DMS153 treated with DMSO at 0.1 percent for 48 hours (cell line): ENCODE data around the gene SLC9A3.
"Not testable (repeated sequence)": the region's sequence is repeated elsewhere in the genome, so short reads cannot be mapped to it uniquely, and the experiment has no call there.

Source experiments
- DNase-seq: peaks from one replicate; lab custom pipeline; 2025; ENCODE audit not compliant: unreplicated experiment; lab: John Stamatoyannopoulos, UW

SLC9A3 gene

DNA sequence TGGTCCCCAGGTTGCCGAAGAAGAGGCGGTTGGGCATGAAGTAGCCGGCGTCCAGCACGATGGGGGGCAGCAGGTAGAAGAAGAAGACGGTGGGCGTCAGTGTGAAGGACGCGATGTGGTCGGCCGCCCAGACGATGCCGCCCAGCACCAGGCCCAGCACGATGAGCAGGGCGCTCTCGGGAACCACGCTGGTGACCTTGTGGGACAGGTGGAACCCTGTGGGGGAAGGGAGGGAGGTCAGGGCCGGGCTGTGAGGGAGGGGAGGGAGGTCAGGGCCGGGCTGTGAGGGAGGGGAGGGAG lies 32.4 kb downstream of the SLC9A3 start:
- DNase-seq: no peak

DNA sequence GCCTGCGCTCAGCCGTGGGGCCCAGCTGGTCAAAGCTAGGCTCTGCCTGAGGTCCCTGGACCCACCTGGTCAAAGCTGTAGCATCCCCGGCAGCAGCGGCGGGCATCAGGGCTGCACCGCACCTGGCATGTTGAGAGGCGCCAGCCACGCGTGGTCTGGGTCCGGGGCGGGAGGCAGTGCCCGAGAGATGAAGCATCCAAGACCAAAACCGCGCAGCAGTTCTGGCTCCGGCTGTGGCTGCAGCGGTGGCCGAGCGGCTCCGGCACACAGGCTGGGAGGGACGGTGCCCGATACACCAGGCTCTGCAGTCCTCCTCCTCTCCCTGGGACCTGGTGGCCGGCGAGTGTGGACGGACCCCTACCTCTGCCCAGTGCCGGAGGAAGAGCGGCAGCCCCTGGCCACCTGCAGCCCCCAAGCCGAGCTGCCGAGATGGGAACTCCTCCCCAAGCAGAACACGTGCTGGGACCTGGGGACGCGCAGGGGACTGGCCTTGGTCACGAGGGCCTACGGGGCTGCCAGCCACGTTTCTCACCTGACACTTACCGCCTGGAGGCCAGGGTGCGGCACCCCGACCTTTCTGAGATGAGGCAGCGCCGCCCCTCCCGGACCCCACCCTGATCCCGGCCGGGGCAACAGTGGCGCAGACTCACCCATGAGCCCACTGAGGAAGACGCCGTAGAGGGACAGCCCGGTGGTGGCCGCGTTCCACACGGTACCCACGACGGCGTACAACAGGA lies 33.0 kb downstream of the SLC9A3 start:
- DNase-seq: no peak

DNA sequence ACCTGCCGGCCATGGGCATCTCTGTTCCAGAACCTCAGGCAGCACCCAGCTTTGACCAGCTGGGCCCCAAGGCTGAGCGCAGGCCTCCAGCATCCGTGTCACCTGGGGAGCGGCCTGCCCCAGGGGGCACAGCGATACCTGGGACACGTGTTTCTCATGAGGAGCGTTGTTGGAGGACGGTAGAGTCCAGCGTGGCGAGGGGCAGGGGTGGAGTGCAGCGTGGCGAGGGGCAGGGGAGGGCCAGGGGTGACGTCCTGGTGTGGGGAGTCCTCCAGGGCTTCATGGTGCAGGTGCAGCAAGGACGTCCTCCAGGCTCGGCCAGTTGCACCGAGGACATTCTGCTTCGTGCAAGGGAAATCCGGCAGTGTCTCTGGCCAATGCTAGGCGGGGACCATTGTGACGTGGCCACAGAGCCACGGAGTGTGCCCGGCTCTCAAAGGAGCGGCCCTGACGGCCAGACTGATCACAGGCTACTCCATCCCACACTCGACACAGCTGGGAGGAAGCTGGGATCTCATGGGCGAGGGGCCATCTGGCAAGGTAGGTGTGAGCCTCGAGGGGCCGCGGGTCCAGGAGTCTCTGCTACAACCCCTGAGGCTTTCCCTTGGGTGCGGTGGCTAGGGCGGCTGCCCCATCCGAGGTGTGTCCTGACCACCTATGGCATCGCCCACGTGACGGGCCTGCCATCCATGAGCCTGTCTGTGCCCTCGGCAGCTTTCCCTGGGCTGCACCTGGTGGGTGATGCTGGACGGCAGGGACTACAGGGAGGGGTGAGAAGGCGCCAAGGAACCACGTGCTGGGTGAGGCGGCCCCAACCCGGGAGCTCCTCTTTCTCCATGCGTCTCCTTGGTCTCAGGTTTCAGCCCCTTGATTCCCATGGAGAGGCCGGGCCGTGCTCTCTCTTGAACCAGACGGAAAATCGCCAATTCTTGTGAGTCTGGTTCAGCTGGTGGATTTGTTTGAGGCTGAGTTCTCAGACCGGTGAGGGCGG lies 33.8 kb downstream of the SLC9A3 start:
- DNase-seq: no peak

DNA sequence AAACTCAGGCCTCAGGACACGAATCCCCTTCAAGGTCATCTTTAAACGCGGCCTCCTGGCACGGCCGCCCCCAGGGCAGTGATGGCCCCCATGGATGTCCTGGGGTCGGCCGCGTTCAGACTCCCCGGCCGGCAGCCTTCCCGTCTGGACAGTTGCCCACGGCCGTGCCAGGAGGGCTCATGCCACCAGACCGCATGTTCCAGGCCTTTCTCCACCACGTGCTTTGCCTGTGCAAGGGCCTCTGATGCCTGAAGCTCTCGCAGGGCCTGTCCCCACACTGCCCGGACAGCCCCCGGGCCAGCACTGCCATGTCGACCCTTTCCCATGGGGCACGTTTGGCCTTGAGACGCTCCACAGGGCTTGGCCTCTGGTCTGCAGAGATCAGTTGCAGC lies 34.6 kb downstream of the SLC9A3 start:
- DNase-seq: no peak

DNA sequence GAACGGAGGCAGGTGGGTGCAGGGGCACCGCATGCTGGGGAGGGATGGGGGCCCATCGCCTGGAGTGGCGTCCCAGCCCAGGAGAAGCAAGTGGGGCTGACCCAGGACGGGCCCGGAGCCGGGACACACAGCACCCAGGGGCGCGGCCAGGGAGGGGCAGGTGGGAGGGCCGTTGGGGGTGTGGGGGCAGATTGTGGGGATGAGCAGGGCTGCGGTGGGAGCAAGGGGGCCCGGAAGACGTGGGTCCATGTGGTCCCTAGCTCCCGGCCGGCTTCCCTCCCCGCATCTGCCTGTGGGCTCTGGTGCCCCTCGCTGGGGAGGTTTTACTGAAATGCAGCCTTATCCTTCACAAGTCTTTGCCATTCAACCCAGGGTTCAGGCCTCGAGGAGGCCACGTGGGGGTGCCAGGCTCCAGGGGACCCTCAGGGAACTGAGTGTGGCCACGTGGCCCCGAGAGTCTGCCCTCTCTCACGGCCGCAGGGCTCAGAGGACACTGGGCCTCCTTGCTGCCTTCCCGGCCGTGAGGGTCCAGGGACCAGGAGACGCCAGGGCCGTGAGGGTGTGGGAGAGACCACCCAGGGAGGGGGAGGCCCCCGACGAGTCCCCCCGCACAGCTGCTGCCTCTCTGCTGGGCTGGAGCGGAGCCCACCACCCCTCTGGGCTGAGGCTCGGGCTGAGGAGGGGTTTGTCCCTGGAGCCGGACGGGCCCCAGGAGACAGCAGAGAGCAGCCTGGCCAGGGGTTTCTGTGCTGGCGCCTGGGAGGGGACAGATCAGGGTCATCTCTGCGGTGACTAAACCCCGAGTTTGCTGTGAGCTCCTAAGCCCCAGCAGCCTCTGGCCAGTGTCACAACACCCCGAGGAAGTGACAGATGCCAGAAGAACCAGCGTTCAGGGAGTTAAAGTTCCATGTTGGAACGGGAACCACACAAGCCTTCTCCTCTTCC lies 35.2 kb downstream of the SLC9A3 start:
- DNase-seq: no peak

DNA sequence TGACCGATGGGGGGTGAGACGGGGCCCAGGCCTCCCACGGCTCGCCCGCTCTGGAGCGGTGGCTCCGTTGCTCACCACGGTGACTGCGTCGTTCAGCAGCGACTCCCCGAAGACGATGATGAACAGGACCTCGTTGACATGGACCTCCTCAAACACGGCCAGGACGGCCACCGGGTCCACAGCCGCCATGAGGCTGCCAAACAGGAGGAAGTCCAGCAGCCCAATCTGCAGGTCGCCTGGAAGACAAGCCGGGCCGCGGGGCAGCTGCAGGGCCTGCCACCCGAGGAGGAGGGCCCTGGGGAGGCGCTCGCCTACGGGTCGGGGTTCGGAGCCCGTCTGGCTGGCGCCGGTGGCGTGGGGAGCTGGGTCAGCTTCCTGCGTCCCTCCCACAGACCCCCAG lies 36.0 kb downstream of the SLC9A3 start:
- no peak for DNase-seq

DNA sequence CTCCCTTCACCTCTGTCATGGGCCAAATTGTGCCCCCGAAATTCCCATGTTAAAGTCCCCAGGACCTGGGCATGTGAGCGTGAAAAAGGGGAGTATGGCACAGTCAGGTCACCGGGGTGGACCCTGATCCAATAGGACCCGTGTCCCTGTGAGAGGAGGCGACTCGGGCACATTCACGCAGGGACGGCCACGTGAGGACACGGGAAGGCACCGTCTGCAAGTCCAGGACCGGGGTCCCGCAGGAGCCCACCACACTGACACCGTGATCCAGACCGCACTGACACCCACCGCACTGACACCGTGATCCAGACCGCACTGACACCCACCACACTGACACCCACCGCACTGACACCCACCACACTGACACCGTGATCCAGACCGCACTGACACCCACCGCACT lies 37.7 kb downstream of the SLC9A3 start:
- not testable (repeated sequence) for DNase-seq

DNA sequence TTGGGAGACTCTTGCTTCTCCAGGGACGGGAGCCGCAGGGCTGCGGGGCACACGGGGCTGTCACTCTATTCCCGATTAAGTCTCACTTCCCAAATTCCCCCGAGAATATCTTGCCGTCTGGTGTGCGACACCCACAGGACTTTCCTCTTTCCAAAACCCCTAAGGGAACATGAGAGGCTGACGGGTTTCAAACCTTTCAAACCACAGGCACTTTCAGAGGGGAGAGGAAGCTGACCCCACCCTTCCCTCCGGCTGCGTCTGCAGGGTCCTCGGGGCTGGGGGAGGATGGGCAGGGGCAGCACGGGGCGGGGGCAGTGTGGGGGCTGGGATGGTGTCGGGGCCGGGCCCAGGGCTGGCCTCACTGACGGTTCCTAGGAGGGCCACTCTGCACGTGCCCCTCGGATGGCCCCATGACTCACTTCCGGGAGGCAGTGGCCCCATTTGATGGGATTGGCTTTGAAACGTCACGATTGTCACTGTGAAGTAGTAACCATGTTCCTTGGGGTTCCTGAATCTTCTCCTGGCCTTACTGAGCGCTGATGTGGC lies 38.2 kb downstream of the SLC9A3 start:
- no peak for DNase-seq

DNA sequence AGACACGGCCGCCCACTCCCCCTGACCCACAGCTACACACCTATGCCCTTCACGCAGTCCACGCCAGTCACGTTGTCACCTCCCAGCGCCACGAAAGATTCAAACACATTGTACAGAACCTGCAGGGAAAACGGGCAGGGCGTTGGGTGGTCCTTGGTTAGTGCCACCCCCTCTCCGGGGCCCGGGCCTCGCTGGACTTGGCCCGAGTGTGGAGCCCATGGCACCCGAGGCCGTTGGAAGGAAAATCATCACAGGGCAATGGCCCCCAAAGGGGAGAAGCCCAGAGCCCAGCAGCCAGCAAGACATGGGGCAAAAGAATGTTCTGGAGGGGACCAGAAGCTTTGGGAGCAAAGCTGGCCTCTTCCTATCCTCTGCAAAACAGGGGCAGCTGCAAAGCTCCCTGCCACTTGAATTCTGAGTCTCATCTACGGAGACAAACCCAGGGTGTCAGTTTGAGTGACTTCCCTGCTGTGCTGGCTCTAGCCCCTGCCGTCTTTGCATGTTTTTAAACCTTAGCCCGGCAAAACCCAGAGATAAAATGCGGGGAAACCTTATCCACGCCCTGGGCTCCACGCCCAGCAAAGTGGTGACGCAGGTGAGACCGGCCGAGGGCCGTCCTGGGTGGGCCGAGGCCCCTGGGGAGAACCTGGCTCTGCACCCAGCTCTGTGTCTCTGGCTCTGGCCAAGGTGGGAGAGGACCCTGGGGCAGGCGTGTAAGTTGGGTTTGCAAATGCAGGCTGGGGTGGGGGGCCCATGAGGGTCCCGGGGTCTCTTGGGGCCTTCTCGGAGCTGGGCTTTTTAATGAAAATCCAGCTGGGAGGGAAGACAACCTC lies 38.9 kb downstream of the SLC9A3 start:
- no peak for DNase-seq

DNA sequence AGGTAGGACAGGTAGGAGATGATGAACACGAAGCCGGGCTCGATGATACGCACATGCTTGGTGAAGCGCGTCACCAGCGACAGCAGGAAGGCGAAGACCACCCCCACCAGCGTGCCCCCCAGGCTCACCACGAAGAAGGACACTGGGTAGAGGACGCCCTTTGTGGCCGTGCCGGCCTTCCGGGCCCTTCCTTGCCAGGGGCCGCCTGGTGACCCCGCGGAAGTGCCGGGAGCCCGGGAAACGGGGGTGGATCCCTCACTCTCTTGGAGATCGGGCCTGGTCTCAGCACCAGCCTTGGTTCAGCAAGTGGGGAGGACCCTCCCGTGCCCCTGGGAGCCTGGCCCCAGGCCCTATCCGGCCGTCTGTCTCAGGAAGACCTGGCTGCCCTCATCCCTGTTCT lies 39.7 kb downstream of the SLC9A3 start:
- DNase-seq: no peak

DNA sequence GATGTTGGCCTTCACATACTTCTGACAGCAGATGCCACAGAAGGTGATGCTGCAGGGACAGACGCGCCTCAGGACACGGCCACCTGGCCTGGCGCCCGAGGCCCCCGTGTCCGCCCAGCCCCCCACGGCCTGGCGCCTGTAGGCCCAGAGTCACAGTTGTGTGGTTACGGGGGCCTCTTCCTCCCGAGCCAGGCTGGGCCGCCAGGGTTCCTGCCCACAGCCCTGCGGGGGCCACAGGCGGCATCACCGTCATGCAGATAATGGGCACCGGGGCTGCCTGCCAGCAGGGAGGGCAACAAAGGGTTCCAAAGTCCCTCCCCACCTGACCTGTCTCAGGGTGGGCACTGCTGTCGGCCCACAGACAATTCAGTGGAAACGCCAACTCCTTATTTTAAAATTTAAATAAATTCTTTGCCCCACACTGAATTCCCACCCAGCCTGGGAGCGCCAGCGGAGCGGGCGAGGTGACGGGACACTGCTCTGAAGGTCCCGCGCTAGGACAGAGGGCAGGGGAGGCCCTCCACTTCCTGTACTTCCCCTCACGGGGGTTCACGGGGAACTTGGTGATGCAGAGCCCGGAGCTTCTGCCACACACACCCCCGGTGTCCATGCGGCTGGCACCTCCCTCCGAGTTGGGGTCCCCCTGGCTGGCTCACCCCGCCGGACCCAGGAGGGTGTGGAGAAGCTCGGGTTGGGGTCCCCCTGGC lies 40.7 kb downstream of the SLC9A3 start:
- DNase-seq: no peak

DNA sequence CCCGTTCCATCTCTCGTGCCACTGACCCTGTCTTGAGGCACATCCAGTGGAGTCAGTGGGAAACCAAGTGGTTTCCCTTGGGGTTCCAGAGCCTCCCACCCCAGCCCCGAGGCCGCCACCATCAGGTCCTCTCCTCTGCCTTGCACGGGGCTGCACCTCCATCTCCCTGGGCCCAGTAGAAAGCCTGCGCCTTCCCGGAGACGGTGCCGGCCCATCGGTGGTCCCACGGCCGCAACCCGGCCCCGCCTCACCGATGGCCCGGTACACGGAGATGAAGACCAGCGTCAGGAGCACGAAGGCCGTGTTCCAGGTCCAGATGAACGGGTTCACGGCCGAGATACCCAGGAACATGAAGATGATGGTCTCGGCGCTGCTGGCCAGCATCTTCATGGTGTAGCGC lies 41.2 kb downstream of the SLC9A3 start:
- no peak for DNase-seq

DNA sequence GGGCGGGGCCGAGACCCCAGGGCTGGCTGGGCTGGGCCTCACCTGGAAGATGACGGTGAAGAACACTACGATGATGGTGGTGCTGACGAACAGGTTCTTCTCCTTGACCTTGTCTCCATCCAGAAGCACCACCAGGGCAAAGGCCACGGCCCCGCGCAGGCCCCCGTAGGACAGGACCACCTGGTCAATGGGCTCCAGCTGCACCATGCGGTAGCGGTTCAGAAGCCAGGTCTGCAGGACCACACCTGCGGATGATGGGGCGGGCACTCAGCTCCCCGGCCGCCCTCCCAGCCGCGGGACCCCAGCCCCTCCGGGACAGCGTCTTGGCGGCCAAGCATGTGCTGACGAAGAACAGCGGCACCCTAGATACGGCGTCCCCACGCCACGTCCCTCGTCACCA lies 41.7 kb downstream of the SLC9A3 start:
- DNase-seq: no peak

DNA sequence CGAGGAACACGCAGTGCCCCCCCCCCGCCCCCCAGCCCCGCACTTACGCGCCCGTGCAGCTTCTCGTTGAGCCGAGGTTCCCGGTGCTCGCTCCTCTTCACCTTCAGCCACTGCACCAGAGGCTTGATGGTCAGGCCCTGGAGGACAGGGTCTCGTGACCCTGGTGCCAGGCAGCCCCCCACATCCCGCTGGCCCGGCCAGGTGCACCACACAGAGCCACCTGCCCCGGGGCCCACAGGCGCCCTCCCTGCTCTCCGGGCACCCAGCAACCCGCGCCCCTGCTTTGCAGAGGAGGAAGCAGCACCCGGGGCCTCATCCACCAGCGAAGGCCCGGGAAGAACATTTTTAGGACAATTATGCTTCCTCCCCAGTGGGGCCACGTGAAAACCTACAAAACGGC lies 42.2 kb downstream of the SLC9A3 start:
- DNase-seq: no peak

DNA sequence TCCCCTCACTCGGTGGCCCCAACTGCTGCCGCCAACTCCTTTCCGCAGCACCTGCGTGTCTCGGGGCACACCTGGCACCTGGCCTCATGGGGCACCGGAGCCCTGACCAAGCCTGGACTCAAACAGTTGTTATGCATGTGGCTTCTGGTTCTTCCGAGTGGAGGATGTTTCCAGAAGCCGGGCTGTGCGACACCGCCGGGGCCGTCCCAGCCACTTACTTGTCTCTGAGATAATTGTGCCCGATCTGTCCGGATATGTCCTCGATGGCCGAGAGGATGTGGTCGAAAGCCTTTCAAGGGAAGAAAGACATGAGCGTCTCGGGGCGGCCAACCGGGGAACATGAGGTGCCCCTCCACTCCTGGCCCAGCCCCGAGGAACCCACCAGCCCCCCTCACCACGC lies 42.9 kb downstream of the SLC9A3 start:
- DNase-seq: no peak

DNA sequence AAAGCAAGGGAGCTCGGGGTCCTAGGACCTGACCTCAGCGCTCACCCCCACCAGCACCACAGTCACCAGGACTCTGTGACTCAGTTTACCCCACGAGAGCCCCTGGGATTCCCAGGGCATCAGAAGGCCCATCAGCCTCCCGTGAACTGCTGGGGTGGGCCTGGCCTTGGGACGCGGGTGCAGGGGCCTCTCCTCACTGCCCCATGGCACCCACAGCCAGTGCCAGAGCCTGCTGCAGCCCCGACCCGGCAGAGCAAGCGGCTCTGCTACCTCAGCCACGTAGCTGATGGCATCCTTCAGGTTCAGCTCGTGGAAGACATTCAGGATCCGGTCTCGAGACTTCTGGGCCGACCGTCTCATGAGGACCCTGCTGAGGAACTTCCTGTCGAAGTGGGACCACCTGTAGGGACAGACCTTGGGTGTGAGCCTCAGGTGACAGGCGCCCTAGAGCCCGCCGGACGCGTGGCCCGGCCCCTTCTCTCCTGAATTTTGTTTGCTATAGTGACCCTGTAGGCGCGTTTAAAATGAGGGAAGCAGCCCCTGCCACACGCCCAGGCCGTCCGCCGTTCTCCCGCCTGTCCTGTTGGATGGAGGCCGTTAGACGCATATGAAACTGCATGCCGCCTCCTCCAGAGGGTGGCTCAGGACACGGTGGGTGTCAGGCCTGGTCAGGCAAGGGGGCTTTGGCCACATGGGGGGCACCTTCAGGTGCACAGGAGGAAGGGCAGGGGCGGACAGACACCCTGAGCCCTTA lies 44.5 kb downstream of the SLC9A3 start:
- DNase-seq: no peak

DNA sequence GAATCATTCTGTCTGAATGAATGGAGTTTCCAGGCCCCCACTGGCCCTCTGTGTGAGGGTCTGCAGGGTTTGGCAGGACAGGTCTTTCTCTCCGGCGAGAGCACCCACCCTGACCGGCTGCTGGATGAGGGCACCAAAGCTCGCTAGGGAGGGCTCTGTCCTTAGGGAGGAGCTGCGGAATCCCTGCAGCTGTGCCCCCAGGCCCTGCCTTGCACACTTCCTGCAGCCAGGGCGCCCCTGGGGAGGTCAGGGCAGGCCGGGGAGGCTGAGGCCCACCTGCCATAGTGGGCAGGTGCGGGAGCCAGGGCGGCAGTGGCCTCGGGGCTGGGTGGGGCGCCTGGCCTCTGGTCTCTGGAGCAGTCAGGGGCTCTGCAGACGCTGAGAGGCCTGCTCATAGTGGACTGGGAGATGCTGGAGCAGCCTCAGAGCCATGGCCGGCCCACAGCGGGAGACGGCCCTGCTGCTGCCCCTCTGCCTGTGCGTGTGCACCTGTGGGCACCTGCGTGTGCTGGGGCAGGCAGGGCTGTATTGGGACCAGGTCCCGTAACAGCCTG lies 45.2 kb downstream of the SLC9A3 start:
- no peak for DNase-seq

DNA sequence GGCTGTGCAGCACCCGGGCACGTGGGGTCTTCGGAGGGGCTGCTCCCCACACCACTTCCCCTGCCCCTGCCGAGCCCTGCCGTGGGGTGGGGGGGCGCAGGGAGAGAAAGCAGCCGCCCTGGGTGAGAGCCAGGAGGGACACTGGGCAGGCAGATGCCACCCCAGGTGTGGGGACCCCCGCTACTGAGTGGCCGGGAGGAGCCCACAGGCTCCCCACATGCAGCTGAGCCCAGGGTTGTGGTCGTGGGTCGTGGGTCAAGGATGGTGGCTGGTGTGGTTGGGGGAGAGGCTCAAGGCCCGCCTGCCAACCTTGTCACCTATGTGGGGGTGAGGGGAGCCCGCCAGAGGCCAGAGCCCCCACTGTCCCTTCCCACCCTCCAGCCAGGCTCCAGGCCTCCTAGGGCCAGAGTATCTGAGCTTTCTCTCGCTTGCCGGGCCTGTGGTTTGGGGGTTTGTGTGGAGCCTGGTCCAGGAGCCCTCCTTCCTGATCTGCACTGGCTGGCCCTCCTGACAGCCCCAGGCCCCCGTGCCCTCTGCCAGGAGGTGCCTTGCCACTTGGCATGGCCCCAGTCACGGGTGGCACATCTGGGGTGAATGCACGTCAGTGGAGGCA lies 45.8 kb downstream of the SLC9A3 start:
- no peak for DNase-seq
